Activated T-helper 1 cell treated with anti-CD3 and anti-CD28 coated beads, Interleukin-12 subunit alpha, Interleukin-12 subunit beta, Interleukin-2, Interleukin-4 antibody, amounts not matched to agents 30 ng/mL and 10 ng/mL and 1 ng/mL, durations not matched to agents 14 hours and 24 hours and 36 hours (primary cell): Measurements from ENCODE around the gene LLGL2. TPM values are rescaled to one million over a fixed set of nuclear protein-coding genes. Genes with fewer than 3 reads are reported as not detected.
A peak's percentile ranks its signal among the peaks of the same experiment; 100 is the strongest.

Source experiments
- DNase-seq: peaks from one replicate; pipeline ENCODE4 v3.0.0; 2021; ENCODE audit warnings: low spot score
- H3K27ac Mint-ChIP-seq: one replicate; pipeline ENCODE4 v1.8.0; 2021; ENCODE audit warnings: mild to moderate bottlenecking, mixed read lengths
- H3K27me3 Mint-ChIP-seq: one replicate; pipeline ENCODE4 v1.8.0; 2022; ENCODE audit warnings: mild to moderate bottlenecking, moderate library complexity, mixed read lengths; ENCODE audit not compliant: insufficient read depth
- H3K36me3 Mint-ChIP-seq: one replicate; pipeline ENCODE4 v1.8.0; 2021; ENCODE audit warnings: low read depth, mixed read lengths
- H3K4me1 Mint-ChIP-seq: one replicate; pipeline ENCODE4 v1.8.0; 2021; ENCODE audit warnings: low read depth, mixed read lengths
- H3K4me3 Mint-ChIP-seq: one replicate; pipeline ENCODE4 v1.8.0; 2021; ENCODE audit warnings: mild to moderate bottlenecking, moderate library complexity, mixed read lengths
- H3K9me3 Mint-ChIP-seq: one replicate; pipeline ENCODE4 v1.8.0; 2021; ENCODE audit warnings: mixed read lengths
- intact Hi-C: fragments of 100-400 bp; cut with micrococcal nuclease; formaldehyde crosslinking; loops from one replicate; pipeline ENCODE4 v1.15.1; 2024
- total RNA-seq: library from RNA; stranded (reverse); gene quantifications from 2 replicates; pipeline ENCODE4 v1.2.3, GENCODE V29; 2022

LLGL2 gene
- total RNA-seq, 1 donor from 2014 or later: 8.2 TPM

DNA sequence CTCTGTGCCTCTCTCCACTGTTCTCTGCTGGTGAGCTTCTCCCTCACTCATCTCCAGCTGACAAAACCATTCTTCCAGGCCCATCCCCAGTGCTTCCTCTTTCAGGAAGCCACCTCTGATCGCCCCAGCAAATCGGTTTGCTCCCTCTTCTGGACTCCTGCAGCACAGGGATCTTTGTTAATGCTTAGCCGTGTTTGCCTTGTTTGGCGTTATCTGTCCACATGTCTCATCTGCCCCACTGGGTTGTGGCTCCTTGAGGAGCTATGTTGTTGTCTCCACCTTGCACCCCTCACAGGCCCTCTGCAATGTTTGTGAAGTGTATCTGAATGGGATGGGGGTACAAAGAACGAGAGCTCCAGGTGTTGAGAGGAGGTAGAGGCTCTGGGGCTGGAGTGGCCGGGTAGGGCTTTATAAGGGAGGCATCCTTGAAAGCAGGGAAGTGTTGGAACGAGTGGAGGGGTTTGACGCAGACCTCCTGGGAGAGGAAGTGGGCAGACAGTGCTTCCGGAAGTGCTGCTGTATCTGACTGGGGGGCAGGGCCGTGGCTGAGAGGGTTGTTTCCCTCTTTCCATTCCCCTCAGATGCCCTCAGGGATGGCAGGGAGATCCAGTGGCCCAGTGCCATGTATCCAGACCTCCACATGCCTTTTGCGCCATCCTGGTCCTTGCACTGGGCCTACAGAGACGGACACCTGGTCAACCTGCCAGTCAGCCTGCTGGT lies 38.0 kb upstream of the LLGL2 start:
- H3K36me3 Mint-ChIP-seq: peaks cover 8% of the 10 kb centered on the region
- peak; percentile 28 for DNase-seq
- peaks cover 18% of the 10 kb centered on the region for H3K4me1 Mint-ChIP-seq
- H3K4me3 Mint-ChIP-seq: peak overlapping the region; percentile 49
- H3K9me3 Mint-ChIP-seq: no peaks in the 10 kb centered on the region
- intact Hi-C loops: no loop called here
- H3K27ac Mint-ChIP-seq: peak overlapping the region; percentile 91
- H3K27me3 Mint-ChIP-seq: no peaks in the 10 kb centered on the region

DNA sequence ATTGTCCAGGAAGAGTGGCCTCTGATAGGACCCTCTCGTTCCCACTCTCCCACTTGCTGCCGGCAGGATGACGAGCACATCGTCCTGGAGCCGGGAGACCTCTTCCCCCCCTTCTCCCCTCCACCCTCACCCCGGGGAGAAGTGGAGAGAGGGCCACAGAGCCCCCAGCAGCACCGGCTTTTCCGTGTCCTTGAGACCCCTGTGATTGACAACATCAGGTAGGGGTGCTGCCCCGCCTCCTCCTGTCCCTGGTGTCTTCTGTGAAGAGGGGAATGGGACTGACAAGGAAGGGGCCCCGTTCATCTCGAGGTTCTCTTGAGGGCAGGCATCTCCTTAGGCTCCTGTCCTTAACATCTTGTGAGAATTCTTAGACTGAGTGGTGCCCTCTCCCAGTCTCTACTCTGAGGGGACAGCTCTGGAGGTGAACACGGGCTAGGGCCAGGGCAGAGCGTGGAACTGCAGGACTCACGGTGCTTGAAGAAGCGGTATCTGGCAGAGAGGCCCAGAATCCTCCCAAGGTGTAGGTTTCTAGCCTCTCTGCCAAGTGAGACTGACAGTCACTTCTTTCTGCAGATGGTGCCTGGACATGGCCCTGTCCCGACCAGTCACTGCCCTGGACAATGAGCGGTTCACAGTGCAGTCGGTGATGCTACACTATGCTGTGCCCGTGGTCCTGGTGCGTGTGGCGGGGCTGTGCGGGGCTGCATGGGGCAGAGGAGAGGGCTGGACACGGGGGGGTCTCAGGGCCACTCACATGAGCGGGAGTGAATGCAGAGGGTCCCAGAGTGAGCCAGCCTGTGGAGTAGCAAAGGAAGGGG lies 36.6 kb upstream of the LLGL2 start:
- no peak for DNase-seq
- Mint-ChIP-seq H3K36me3 (peaks cover 8% of the 10 kb centered on the region), H3K27ac (no peak overlapping the region), H3K9me3 (no peaks in the 10 kb centered on the region), H3K4me1 (peaks cover 18% of the 10 kb centered on the region), H3K27me3 (no peaks in the 10 kb centered on the region), H3K4me3 (no peak overlapping the region)
- intact Hi-C loops: no loop called here

DNA sequence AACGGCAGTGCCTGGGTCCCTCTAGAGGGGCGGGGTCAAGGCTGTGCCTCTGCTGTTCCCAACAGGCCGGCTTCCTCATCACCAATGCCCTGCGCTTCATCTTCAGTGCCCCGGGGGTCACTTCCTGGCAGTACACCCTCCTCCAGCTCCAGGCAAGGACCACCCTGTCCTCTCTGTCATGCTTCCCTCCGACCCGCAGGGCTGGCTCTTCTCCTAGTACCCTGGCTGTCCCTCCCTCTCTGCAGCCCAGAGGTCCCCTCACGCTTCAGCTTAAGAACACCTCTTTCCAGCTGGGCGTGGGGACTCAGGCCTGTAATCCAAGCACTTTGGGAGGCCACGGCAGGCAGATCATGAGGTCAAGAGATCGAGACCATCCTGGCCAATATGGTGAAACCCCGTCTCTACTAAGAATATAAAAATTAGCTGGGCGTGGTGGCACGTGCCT lies 36.0 kb upstream of the LLGL2 start:
- H3K36me3 Mint-ChIP-seq: peaks cover 10% of the 10 kb centered on the region
- H3K27ac Mint-ChIP-seq: no peak overlapping the region
- no peak for DNase-seq
- intact Hi-C loops: no loop called here
- no peak overlapping the region for H3K4me3 Mint-ChIP-seq
- H3K27me3 Mint-ChIP-seq: no peaks in the 10 kb centered on the region
- no peaks in the 10 kb centered on the region for H3K9me3 Mint-ChIP-seq
- H3K4me1 Mint-ChIP-seq: peaks cover 18% of the 10 kb centered on the region

GRCh38 chr17:75490173-75490743 lies 35.2 kb upstream of the LLGL2 start:
- Mint-ChIP-seq H3K27me3 (no peaks in the 10 kb centered on the region), H3K4me1 (peaks cover 18% of the 10 kb centered on the region), H3K27ac (no peak overlapping the region), H3K36me3 (peaks cover 10% of the 10 kb centered on the region), H3K9me3 (no peaks in the 10 kb centered on the region), H3K4me3 (no peak overlapping the region)
- no peak for DNase-seq
- intact Hi-C loops: no loop called here

- no peak for DNase-seq
- no peaks in the 10 kb centered on the region for H3K27me3 Mint-ChIP-seq
- H3K4me1 Mint-ChIP-seq: peaks cover 18% of the 10 kb centered on the region
- H3K27ac Mint-ChIP-seq: no peak overlapping the region
- H3K4me3 Mint-ChIP-seq: no peak overlapping the region
- peaks cover 13% of the 10 kb centered on the region for H3K36me3 Mint-ChIP-seq
- intact Hi-C loops: no loop called here
- no peaks in the 10 kb centered on the region for H3K9me3 Mint-ChIP-seq
Measured at GRCh38 chr17:75490953-75491649, 34.4 kb upstream of the LLGL2 start.

- no peak for DNase-seq
- no peaks in the 10 kb centered on the region for H3K27me3 Mint-ChIP-seq
- peaks cover 13% of the 10 kb centered on the region for H3K4me1 Mint-ChIP-seq
- peaks cover 11% of the 10 kb centered on the region for H3K36me3 Mint-ChIP-seq
- no peaks in the 10 kb centered on the region for H3K9me3 Mint-ChIP-seq
- H3K4me3 Mint-ChIP-seq: no peak overlapping the region
- no peak overlapping the region for H3K27ac Mint-ChIP-seq
- intact Hi-C loops: no loop called here
Measured at GRCh38 chr17:75491680-75492079, 33.8 kb upstream of the LLGL2 start.

DNA sequence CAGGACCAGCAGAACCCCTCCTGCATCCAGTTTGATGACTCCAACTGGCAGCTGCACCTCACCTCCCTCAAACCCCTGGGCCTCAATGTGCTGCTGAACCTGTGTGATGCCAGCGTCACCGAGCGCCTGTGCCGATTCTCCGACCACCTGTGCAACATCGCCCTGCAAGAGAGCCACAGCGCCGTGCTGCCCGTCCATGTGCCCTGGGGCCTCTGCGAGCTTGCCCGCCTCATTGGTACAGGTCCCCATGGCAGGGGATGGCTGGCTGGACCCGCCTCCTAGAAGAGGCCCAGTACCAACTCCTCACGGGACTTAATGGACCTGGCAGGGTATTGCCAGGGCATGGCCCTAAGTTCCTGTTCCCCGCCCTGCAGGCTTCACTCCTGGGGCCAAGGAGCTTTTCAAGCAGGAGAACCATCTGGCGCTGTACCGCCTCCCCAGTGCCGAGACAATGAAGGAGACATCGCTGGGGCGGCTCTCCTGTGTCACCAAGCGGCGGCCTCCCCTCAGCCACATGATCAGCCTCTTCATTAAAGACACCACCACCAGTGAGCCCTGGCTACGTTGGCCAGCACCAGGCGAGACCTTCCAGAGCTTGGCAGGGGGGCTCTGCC lies 32.8 kb upstream of the LLGL2 start:
- peaks cover 7% of the 10 kb centered on the region for H3K36me3 Mint-ChIP-seq
- H3K27ac Mint-ChIP-seq: no peak overlapping the region
- H3K9me3 Mint-ChIP-seq: no peaks in the 10 kb centered on the region
- H3K4me1 Mint-ChIP-seq: peaks cover 3% of the 10 kb centered on the region
- DNase-seq: no peak
- no peaks in the 10 kb centered on the region for H3K27me3 Mint-ChIP-seq
- intact Hi-C loops: no loop called here
- no peak overlapping the region for H3K4me3 Mint-ChIP-seq

GRCh38 chr17:75493476-75494129 lies 31.9 kb upstream of the LLGL2 start:
- H3K36me3 Mint-ChIP-seq: peaks cover 8% of the 10 kb centered on the region
- no peak overlapping the region for H3K27ac Mint-ChIP-seq
- H3K9me3 Mint-ChIP-seq: no peaks in the 10 kb centered on the region
- H3K4me3 Mint-ChIP-seq: no peak overlapping the region
- intact Hi-C loops: no loop called here
- no peak for DNase-seq
- no peaks in the 10 kb centered on the region for H3K27me3 Mint-ChIP-seq
- H3K4me1 Mint-ChIP-seq: no peaks in the 10 kb centered on the region

GRCh38 chr17:75494326-75494877 lies 31.1 kb upstream of the LLGL2 start:
- Mint-ChIP-seq H3K27me3 (no peaks in the 10 kb centered on the region), H3K9me3 (no peaks in the 10 kb centered on the region), H3K36me3 (peaks cover 8% of the 10 kb centered on the region), H3K27ac (no peak overlapping the region), H3K4me1 (no peaks in the 10 kb centered on the region), H3K4me3 (no peak overlapping the region)
- no peak for DNase-seq
- intact Hi-C loops: no loop called here

DNA sequence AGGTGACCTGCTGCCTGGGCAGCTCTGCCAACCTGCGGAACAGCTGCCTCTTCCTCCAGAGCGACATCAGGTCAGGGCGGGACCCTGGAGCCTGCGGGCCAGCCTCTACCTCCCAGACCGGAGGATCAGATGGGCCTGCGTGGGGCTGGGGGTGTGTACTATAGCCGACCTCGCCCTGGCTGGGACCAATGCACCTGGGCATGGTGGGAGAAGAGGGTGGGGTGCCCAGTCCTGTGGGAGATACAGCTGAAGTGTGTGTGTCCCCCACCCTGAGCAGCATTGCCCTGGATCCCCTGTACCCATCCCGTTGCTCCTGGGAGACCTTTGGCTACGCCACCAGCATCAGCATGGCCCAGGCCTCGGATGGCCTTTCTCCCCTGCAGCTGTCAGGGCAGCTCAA lies 29.5 kb upstream of the LLGL2 start:
- DNase-seq: no peak
- no peak overlapping the region for H3K4me3 Mint-ChIP-seq
- H3K27ac Mint-ChIP-seq: no peak overlapping the region
- intact Hi-C loops: no loop called here
- H3K36me3 Mint-ChIP-seq: peaks cover 8% of the 10 kb centered on the region
- no peaks in the 10 kb centered on the region for H3K4me1 Mint-ChIP-seq
- no peaks in the 10 kb centered on the region for H3K27me3 Mint-ChIP-seq
- H3K9me3 Mint-ChIP-seq: no peaks in the 10 kb centered on the region

- Mint-ChIP-seq H3K4me3 (no peak overlapping the region), H3K27ac (no peak overlapping the region), H3K4me1 (no peaks in the 10 kb centered on the region), H3K36me3 (peaks cover 8% of the 10 kb centered on the region), H3K9me3 (no peaks in the 10 kb centered on the region), H3K27me3 (no peaks in the 10 kb centered on the region)
- DNase-seq: no peak
- intact Hi-C loops: no loop called here
Measured at GRCh38 chr17:75498039-75498725, 27.3 kb upstream of the LLGL2 start.
